Cerebellar nuclear complex (tissue), 1 donor: ENCODE results near the gene SLC12A6.
"Not testable (repeated sequence)": the region's sequence is repeated elsewhere in the genome, so short reads cannot be mapped to it uniquely, and the experiment has no call there.

Source experiments
- DNase-seq, 2 experiments: peaks; one replicate each; lab custom pipeline; 2025; lab: John Stamatoyannopoulos, UW

Gene SLC12A6

DNA sequence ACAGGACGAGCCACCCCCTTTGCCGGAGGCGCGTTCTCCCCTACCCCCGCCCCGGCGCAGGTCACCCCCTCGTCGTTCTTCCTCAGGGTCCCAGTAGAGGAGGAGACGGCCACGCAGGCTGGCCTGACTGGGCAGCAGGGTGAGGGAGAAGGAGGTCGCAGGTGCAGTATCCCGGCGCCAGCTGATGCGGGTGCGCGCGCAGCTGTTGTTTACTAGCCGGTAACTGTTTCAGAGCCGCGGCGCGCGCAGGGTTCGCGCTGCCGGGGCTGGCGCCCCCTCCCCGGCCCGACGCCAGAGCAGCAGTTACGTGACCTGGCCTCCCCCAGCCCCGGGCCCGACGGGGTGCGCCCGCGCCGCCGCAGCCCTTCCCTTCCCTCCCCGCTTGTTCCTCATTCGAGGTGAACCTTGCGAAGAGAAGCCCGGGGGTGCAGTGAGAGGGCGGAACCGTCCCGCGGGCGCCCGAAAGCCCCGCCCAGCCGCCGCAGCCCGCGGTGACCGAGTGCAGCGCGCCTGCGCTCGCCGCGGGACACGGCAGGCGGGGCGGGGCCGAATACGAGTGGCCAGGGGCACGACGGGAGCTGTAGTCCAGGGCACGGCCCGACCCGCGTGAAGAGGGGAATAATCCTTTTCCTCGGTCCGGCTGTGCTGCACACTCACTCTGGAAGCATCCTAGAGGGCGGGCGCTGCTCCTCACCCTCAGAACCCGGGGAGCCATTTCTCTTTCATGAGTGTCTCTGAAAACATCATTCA is at the start of gene SLC12A6:
Gene SLC12A6 (minus strand): TSS at position 225 of the 750 bp plus-strand sequence. CDS start 1,101 bp downstream, outside the sequence.
- peak; percentile 12 to 65 for DNase-seq

- not testable (repeated sequence) for DNase-seq
Measured at GRCh38 chr15:34381829-34382521, 44.4 kb upstream of the SLC12A6 start.

- DNase-seq = not testable (repeated sequence)
Measured at GRCh38 chr15:34380491-34380890, 42.9 kb upstream of the SLC12A6 start.

DNA sequence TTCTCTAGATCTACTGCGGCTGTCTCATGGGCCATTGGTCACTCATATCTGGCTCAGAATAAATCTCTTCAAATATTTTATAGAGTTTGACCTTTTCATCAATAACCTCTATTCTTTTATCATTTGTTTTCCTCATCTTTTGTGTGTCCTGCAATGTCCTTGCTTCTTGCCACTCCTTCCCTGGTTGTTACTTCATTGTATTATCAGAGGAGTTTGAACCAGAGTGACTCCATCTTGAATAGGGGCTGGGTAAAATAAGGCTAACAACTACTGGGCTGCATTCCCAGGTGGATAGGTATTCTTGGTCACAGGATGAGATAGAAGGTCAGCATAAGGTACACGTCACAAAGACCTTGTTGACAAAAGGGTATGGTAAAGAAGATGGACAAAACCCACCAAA is 39.3 kb upstream of the SLC12A6 start:
- no peak for DNase-seq

DNA sequence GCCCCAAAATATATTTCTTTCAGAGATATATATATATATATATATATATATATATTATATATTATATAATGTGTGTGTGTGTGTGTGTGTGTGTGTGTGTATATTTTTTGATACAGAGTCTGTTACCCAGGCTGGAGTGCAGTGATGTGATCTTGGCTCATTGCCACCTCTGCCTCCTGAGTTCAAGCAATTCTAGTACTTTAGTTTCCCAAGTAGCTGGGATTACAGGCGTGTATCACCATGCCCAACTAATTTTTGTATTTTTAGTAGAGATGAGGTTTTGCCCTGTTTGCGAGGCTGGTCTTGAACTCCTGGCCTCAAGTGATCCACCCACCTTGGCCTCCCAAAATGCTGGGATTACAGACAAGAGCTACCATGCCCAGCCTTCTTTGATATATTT is 38.0 kb upstream of the SLC12A6 start:
- not testable (repeated sequence) for DNase-seq

DNA sequence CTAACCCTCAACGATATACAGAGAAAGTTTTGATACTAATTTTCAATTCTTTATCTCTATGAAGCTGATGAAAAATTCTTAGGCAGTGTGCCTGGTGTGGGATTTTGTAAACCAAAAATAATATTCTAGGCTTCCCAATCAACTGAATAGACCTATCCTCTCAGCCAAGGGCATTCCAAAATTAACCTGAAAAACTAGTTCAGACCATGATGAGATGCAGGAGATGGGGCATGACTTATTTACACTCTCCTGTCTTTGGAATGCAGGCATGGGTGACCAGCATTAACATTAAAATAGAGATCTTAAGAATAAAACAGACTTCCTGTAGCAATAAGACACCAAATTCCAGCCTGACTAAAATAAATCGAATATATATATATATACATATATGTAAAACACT is 37.2 kb upstream of the SLC12A6 start:
- no peak for DNase-seq

- no peak for DNase-seq
Measured at GRCh38 chr15:34373951-34374350, 36.4 kb upstream of the SLC12A6 start.

DNA sequence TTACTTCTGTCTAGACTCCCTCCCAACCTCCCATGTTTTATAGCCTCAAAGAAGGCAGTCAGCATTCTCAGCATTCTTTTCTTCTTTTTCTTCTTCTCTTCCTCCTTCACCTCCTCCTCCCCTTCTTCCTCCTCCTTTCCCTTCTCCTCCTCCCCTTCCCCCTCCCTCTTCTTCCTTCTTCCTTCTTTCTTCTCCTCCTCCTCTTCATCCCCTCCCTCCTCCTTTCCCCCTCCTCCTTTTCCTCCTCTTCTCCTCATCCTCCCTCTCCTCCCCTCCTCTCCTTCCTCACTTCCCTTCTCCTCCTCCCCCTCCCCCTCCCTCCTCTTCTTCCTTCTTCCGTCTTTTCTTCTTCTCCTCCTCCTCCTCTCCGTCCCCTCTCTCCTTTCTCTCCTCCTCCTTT is 33.1 kb upstream of the SLC12A6 start:
- no peak for DNase-seq

DNA sequence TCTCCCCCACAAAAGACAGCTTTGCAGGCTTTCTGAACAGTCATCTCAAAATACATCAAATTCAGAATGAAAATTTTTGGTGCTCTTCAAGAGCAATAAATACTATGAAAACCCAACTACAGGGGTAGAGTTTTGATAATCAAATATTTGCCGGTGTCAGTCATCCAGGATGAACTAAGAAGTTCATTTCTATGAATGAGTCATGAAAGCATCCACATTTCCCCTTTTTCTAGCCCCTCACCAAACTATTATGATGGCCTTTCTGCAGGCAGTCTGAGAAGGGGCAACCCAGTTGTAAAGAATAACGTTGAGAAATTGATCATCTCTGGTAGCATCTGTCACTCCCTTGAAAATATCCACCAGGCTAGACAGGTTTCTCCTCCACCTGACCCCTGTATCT is 32.5 kb upstream of the SLC12A6 start:
- no peak for DNase-seq

- peak; percentile 42 to 70 for DNase-seq
Measured at GRCh38 chr15:34367101-34368081, 29.8 kb upstream of the SLC12A6 start, which contains the start of gene LPCAT4. Gene LPCAT4, minus strand, starts transcription at chr15:34367196. Its CDS starts 96 bp downstream, at chr15:34367100.

DNA sequence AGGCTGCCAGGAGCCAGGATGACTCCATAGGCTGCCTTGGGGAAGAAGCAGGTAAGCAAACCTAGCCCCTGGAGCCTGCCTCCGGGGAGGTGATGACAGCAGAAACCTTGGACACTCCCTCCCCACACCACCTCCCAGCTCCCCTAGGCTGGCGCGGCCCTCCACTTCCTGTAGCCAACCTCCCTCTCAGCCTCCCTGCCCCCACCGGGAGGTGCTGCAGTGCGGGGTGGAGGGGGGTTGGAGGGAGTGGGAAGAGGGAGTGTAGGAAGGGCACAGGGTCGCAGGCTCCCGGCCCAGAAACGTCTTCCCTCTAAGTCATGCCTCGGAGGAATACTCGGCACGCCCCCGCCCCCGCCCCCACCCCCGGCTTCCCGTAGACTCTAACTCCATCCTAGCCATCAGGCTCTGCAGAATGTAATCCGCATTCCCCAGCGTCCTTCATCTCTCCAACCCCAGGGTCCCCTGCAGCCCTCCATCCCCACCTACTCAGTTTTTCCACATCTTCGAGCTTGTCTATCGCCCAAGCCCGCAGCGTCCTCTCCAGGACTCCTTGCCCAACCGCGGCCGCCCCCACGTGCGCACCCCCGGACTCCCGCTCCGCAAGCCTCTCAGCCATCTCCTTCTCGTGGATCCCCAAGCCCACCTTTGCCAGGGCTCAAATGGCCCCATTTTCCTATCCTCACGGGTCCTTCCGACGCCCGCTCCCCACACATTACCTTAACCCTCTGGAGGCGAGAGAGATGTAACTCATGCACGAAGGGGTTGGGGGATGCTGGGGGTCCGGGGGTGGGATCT is 28.9 kb upstream of the SLC12A6 start:
- DNase-seq = peak in 1 of 2 experiments; percentile 52

GRCh38 chr15:34365836-34366235 is 28.3 kb upstream of the SLC12A6 start:
- no peak for DNase-seq

DNA sequence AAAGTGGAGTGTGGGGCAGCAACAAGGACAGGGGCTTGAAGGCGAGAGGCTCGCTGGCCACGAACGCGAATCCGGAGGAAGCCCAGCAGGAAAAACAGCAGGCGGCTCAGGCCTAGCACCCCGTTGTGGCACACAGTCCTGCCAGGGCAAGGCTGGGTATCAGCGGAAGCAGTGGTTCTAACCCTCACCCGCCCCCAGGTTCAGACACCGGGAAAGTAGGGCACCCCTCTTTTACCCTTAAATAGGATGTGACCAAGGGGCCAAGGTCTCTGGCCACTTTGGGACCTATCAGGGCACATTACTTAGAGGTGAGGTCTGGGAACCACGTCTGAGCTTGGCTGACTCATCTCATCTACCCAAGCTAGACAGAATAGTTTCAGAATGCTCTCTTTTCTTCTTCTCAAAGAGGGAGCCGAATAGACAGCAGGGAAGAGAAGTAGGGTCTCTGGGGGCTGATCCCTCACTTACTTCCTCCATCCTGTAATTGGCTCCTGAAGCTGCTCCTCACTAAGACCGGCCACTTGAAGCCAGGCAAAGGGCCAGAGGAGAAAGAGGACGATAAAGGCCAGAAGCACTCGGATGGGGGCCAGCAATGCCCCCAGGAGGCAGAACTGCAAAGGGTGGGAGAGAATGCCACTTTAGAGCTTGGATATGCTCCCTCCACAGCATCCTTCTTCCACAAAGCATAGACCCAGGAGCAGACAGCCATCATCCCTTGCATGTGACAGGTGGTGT is 27.7 kb upstream of the SLC12A6 start:
- DNase-seq = no peak

GRCh38 chr15:34364041-34364440 is 26.5 kb upstream of the SLC12A6 start:
- no peak for DNase-seq

GRCh38 chr15:34362047-34362773 is 24.6 kb upstream of the SLC12A6 start:
- no peak for DNase-seq

DNA sequence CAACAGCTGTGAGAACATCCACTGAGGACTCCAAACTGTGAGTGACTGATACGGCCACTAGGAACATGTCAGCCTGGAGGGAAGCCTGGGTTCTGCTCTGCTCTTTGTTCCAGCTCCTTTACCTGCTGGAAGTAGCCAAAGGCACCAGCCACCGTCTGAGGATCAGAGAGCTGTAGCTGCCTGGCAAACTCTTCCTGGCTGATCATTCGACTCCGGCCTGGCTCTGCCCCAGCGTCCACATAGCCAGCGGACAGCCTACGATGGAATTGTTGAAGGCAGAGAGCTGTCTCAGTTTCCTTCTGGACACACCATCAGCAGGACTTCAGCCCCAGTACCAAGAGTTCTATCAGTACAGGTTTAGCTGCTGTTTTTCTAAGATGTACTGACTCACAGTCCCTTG is 23.7 kb upstream of the SLC12A6 start:
- DNase-seq = no peak

DNA sequence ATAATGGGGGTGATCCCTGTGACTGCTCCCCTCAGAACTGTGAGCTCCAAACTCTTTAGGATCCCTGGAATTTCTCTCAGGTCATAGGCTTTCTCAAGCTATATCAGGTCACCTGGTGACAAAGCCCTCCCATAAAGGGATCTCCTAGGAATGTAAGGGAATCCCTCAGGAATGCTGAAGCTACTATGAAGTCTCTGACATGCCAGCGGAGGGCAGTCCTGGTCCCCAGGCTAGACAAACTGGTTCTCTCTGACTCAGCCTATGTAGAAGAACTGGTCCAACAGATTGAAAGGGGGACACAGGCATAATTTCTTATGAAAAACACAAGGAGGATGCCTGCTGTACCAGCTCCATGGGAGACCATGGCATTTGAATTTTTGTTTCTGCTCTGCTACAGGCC is 22.7 kb upstream of the SLC12A6 start:
- DNase-seq = no peak

DNA sequence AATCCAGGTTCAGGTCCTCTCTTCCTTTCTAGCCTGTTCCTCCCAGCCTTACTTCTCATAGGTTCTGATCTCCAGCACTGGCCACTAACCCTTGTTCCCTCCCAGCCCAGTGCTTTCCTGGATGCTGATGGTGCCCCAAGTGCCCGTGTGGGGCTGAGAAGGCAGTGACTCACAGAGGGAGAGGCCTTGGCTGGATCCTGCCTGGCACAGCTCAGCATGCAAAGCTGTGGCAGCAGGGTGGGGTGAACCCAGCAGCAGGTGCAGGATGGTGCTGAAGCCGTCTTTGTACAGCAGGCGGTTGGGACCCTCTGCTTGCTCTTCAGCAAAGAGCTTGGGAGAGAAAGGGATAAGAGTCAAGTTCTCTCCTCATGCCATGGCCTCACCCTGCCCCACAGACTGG is 21.8 kb upstream of the SLC12A6 start:
- DNase-seq = no peak

GRCh38 chr15:34358948-34359347 is 21.4 kb upstream of the SLC12A6 start:
- no peak for DNase-seq

- no peak for DNase-seq
Measured at GRCh38 chr15:34358367-34358766, 20.8 kb upstream of the SLC12A6 start.
